GM19455 (cell line): ENCODE data around the gene DYNLT4.
"Not testable (repeated sequence)": the region's sequence is repeated elsewhere in the genome, so short reads cannot be mapped to it uniquely, and the experiment has no call there.

ENCODE experiments used
- ATAC-seq: cut with Tn5 transposase; IDR thresholded peaks from one replicate; pipeline ENCODE4 v1.9.1; 2021; ENCODE audit not compliant: unreplicated experiment

The DYNLT4 gene

DNA sequence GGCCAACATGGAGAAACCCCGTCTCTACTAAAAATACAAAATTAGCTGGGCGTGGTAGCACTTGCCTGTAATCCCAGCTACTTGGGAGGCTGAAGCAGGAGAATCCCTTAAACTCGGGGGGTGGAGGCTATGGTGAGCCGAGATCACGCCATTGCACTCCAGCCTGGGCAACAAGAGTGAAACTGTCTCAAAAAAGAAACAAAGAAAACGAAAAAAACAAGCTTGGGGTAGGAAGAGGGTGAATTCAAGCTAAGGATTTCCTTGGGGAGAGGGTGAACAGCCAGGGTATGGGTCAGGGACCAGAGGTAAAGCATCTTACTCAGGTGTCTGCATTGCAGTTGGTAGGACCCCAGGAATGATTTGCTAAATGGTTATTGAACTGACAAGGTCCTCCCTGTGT, 40.7 kb downstream of the DYNLT4 start:
- ATAC-seq = not testable (repeated sequence)

DNA sequence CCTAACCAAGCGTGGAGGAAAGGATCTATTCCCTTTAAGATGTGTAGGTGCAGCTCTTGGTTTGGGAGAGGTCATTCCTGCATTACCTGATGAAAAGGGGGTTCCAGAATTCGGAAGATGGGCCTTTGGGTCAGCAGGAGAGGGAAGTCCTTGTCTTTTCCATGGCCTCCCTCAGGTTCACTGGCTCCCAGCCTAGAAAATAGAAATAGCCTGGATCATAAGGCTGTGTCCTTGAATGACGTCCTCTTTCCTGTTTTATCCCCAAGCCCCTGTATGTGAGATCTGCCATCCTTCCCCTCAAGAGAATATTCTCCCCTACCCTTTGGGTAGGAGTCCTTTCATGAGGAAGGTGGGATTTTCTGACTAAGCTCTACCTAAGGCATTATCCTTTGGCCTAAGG, 46.3 kb downstream of the DYNLT4 start:
- no peak for ATAC-seq

DNA sequence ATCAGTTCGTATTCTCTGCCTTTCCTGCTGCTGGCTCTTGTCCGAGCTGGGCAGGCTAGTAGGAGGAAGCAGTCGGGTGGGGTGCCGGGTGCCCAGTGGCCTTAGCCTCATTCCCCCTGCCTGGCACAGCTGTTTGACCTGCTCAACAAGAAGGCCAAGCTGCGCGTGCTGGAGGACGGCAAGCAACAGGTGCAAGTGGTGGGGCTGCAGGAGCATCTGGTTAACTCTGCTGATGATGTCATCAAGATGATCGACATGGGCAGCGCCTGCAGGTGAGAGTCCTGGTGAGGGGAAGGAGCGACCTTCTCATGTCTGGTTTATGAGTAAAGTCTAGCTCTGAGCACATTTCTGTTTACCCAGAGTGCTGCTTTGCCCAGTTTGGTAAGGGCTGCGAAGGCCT, 48.1 kb downstream of the DYNLT4 start:
- no peak for ATAC-seq

DNA sequence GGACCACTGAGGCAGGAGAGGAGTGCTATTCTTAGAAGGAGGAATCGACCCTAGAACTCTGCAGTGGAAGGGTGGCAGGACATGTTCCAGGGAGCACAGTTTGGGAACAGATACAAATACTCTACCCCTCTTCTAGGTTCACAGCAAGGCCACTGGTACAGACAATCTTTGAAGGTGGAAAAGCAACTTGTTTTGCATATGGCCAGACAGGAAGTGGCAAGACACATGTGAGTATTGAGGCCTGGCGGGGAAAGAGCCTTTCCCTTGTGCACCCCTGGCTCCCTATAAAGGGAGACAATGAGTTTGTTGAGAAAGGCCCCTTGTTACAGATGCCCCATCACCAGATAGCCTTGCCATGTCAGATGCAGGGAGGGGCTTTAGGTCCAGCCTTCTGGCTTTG, 49.7 kb downstream of the DYNLT4 start:
- no peak for ATAC-seq
